SK-N-SH treated with all-trans-retinoic acid at 6 μM for 48 hours (cell line): ENCODE measurements around the gene SCN1B.

ENCODE experiments used
- ATAC-seq: fragments of 200-7000 bp; cut with Tn5 transposase; 3 replicates; pipeline ENCODE4 v1.9.1; 2020; ENCODE audit warnings: mild to moderate bottlenecking, moderate library complexity
- ARNTL ChIP-seq: fragments of 450-650 bp; formaldehyde crosslinking; IDR thresholded peaks from 2 replicates; pipeline ENCODE4 v1.5.0; 2020; ENCODE audit warnings: low read depth, mild to moderate bottlenecking, moderate library complexity, borderline replicate concordance
- BACH2 ChIP-seq: fragments of 250-450 bp; sonication (Bioruptor Pico); IDR thresholded peaks from 2 replicates; pipeline ENCODE4 v1.9.0; 2021; ENCODE audit warnings: mild to moderate bottlenecking, borderline replicate concordance
- CREB5 ChIP-seq: fragments of 250-450 bp; sonication (Bioruptor Pico); IDR thresholded peaks from 2 replicates; pipeline ENCODE4 v1.5.1; 2020; ENCODE audit warnings: low read depth, mild to moderate bottlenecking, moderate library complexity
- CSDC2 ChIP-seq: fragments of 250-450 bp; sonication (Bioruptor Pico); IDR thresholded peaks from 2 replicates; pipeline ENCODE4 v1.5.0; 2020; ENCODE audit warnings: mild to moderate bottlenecking, moderate library complexity
- CSRNP3 ChIP-seq: fragments of 250-450 bp; sonication (Bioruptor Pico); IDR thresholded peaks from 2 replicates; pipeline ENCODE4 v1.5.1; 2021; ENCODE audit warnings: mild to moderate bottlenecking, moderate library complexity
- ESRRG ChIP-seq: fragments of 250-450 bp; sonication (Bioruptor Pico); IDR thresholded peaks from 2 replicates; pipeline ENCODE4 v1.6.1; 2021; ENCODE audit warnings: mild to moderate bottlenecking
- GLIS3 ChIP-seq: fragments of 250-450 bp; sonication (Bioruptor Pico); IDR thresholded peaks from 2 replicates; pipeline ENCODE4 v1.5.0; 2020; ENCODE audit warnings: mild to moderate bottlenecking, moderate library complexity
- ISL1 ChIP-seq: fragments of 250-450 bp; sonication (Bioruptor Pico); IDR thresholded peaks from 2 replicates; pipeline ENCODE4 v2.1.2; 2022; ENCODE audit warnings: mild to moderate bottlenecking, moderate library complexity
- OSR1 ChIP-seq: fragments of 250-450 bp; sonication (Bioruptor Pico); IDR thresholded peaks from 2 replicates; pipeline ENCODE4 v1.8.0; 2022; ENCODE audit warnings: moderate library complexity, mild to moderate bottlenecking, inconsistent platforms
- PATZ1 ChIP-seq: fragments of 250-450 bp; sonication (Bioruptor Pico); IDR thresholded peaks from 2 replicates; pipeline ENCODE4 v1.8.0; 2020; ENCODE audit warnings: mild to moderate bottlenecking, moderate library complexity, borderline replicate concordance
- POU6F1 ChIP-seq: fragments of 250-450 bp; sonication (Bioruptor Pico); IDR thresholded peaks from 2 replicates; pipeline ENCODE4 v1.8.0; 2021; ENCODE audit warnings: low read depth, mild to moderate bottlenecking, moderate library complexity, borderline replicate concordance
- PPARA ChIP-seq: fragments of 250-450 bp; sonication (Bioruptor Pico); IDR thresholded peaks from 2 replicates; pipeline ENCODE4 v1.5.0; 2020; ENCODE audit warnings: mild to moderate bottlenecking, borderline replicate concordance
- TCF4 ChIP-seq: fragments of 250-450 bp; sonication (Bioruptor Pico); IDR thresholded peaks from 2 replicates; pipeline ENCODE4 v1.8.0; 2021; ENCODE audit warnings: mild to moderate bottlenecking, moderate library complexity, borderline replicate concordance
- TOX ChIP-seq: fragments of 250-450 bp; sonication (Bioruptor Pico); IDR thresholded peaks from 2 replicates; pipeline ENCODE4 v1.8.0; 2021; ENCODE audit warnings: mild to moderate bottlenecking, moderate library complexity, borderline replicate concordance
- TSHZ2 ChIP-seq: fragments of 250-450 bp; sonication (Bioruptor Pico); IDR thresholded peaks from 2 replicates; pipeline ENCODE4 v1.5.0; 2020; ENCODE audit warnings: mild to moderate bottlenecking, moderate library complexity
- ZC3H10 ChIP-seq: fragments of 250-450 bp; sonication (Bioruptor Pico); IDR thresholded peaks from 2 replicates; pipeline ENCODE4 v1.5.1; 2021; ENCODE audit warnings: mild to moderate bottlenecking, moderate library complexity
- ZFP3 ChIP-seq: fragments of 250-450 bp; sonication (Bioruptor Pico); IDR thresholded peaks from 2 replicates; pipeline ENCODE4 v1.5.0; 2020; ENCODE audit warnings: mild to moderate bottlenecking, moderate library complexity
- ZFP30 ChIP-seq: fragments of 450-650 bp; formaldehyde crosslinking; IDR thresholded peaks from 2 replicates; pipeline ENCODE4 v1.5.0; 2022; ENCODE audit warnings: mild to moderate bottlenecking, moderate library complexity
- ZNF565 ChIP-seq: fragments of 450-650 bp; formaldehyde crosslinking; conservative IDR thresholded peaks from 2 replicates; pipeline ENCODE4 v1.5.0; 2020; ENCODE audit warnings: low read depth, mild to moderate bottlenecking, moderate library complexity
- ZNF70 ChIP-seq: fragments of 450-650 bp; formaldehyde crosslinking; IDR thresholded peaks from 2 replicates; pipeline ENCODE4 v1.5.0; 2020; ENCODE audit warnings: mild to moderate bottlenecking, moderate library complexity
- ZNF8 ChIP-seq: fragments of 450-650 bp; formaldehyde crosslinking; IDR thresholded peaks from 2 replicates; pipeline ENCODE4 v1.5.0; 2020; ENCODE audit warnings: mild to moderate bottlenecking, moderate library complexity

Gene SCN1B

GRCh38 chr19:35026418-35026817 lies 3.9 kb upstream of the SCN1B start:
- ATAC-seq, result no peak
- TF ChIP-seq OSR1 (CRISPR knock-in tag) (no peak), ZFP3 (CRISPR knock-in tag) (no peak), PPARA (CRISPR knock-in tag) (no peak), ZNF8 (no peak), TCF4 (CRISPR knock-in tag) (no peak), ZNF565 (CRISPR knock-in tag) (no peak), ARNTL (CRISPR knock-in tag) (no peak), ZNF70 (no peak), GLIS3 (CRISPR knock-in tag) (no peak), TSHZ2 (CRISPR knock-in tag) (no peak), BACH2 (CRISPR knock-in tag) (no peak), ZC3H10 (CRISPR knock-in tag) (no peak), CSDC2 (CRISPR knock-in tag) (no peak), PATZ1 (CRISPR knock-in tag) (no peak), POU6F1 (CRISPR knock-in tag) (no peak), ZFP30 (CRISPR knock-in tag) (no peak), CREB5 (CRISPR knock-in tag) (no peak), ISL1 (no peak), CSRNP3 (CRISPR knock-in tag) (no peak)

GRCh38 chr19:35027009-35027408 lies 3.3 kb upstream of the SCN1B start:
- no peak for ATAC-seq
- TF ChIP-seq ZC3H10 (CRISPR knock-in tag) (no peak), GLIS3 (CRISPR knock-in tag) (no peak), OSR1 (CRISPR knock-in tag) (no peak), CSRNP3 (CRISPR knock-in tag) (no peak), PATZ1 (CRISPR knock-in tag) (no peak), BACH2 (CRISPR knock-in tag) (no peak), ESRRG (CRISPR knock-in tag) (no peak), ARNTL (CRISPR knock-in tag) (no peak), ZNF565 (CRISPR knock-in tag) (no peak), PPARA (CRISPR knock-in tag) (no peak), ZFP3 (CRISPR knock-in tag) (no peak), ZFP30 (CRISPR knock-in tag) (no peak), TSHZ2 (CRISPR knock-in tag) (no peak), CREB5 (CRISPR knock-in tag) (no peak), CSDC2 (CRISPR knock-in tag) (no peak), ZNF70 (no peak), TOX (CRISPR knock-in tag) (no peak), ZNF8 (no peak)
